OCI-LY1 (cell line): ENCODE measurements around the gene CRTAC1.

Experiments
- CTCF ChIP-seq: fragments of 200-600 bp; sonication (generic), shearing (Covaris generic); IDR thresholded peaks from 2 replicates; pipeline ENCODE4 v1.5.1; 2017; ENCODE audit warnings: mild to moderate bottlenecking, antibody characterized with exemption, low read length, moderate library complexity, mixed read lengths
- EZH2 ChIP-seq: fragments of 200-600 bp; sonication (generic), shearing (Covaris generic); IDR thresholded peaks from 2 replicates; pipeline ENCODE4 v1.8.0; 2017; ENCODE audit warnings: borderline replicate concordance, mixed run types, mild to moderate bottlenecking, antibody characterized with exemption, low read length, moderate library complexity, mixed read lengths

- no peak for TF ChIP-seq EZH2
- no peak for TF ChIP-seq CTCF
These were observed 16.8 kb upstream of the CRTAC1 start for GRCh38 chr10:98047009-98047741.
